Mammary epithelial cell (primary cell): ENCODE data around the gene ERG28.

Experiments
- EZH2 ChIP-seq: IDR thresholded peaks from 2 replicates; pipeline ENCODE4 v1.6.1; 2012; ENCODE audit warnings: low read length, inconsistent platforms, borderline replicate concordance
- TF ChIP-seq, protein P1 (sequence below), 2 donors: IDR thresholded peaks in 1 of 2; conservative IDR thresholded peaks in 1 of 2; 2 replicates each; pipeline ENCODE4 v1.5.1; 2011 to 2012; ENCODE audit warnings: inconsistent platforms in 2 of 2, low read length in 2 of 2, mild to moderate bottlenecking in 2 of 2, control low read depth in 1 of 2, low read depth in 1 of 2; ENCODE audit not compliant: insufficient read depth in 1 of 2; ENCODE audit errors: extremely low read depth in 1 of 2

DNA sequence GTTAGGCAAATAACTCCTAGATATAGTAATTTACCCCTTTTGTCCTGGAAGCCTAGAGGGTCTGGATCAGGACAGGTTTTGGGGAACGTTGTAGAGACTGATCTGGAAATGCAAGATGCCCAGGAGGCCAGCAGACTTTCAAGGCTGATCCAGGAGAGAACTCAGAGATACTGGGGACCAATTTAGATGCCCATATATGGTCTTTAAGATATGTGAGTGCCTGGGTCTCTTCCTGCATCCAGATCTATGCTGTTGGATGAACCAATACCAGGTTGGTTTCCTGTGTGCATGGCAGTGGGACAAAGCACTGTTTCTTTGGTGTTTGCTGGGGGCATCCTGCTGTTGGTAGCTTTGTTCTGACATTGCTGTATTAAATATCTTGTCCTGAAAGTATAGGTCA is 5.4 kb downstream of the ERG28 start:
- TF ChIP-seq, protein P1, sequence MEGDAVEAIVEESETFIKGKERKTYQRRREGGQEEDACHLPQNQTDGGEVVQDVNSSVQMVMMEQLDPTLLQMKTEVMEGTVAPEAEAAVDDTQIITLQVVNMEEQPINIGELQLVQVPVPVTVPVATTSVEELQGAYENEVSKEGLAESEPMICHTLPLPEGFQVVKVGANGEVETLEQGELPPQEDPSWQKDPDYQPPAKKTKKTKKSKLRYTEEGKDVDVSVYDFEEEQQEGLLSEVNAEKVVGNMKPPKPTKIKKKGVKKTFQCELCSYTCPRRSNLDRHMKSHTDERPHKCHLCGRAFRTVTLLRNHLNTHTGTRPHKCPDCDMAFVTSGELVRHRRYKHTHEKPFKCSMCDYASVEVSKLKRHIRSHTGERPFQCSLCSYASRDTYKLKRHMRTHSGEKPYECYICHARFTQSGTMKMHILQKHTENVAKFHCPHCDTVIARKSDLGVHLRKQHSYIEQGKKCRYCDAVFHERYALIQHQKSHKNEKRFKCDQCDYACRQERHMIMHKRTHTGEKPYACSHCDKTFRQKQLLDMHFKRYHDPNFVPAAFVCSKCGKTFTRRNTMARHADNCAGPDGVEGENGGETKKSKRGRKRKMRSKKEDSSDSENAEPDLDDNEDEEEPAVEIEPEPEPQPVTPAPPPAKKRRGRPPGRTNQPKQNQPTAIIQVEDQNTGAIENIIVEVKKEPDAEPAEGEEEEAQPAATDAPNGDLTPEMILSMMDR (conservative IDR thresholded peaks at IDR 0.05 in 1 of 2, IDR thresholded peaks at IDR 0.05 in 1 of 2; ENCODE audit: extremely low read depth in 1 of 2, insufficient read depth in 1 of 2, low read depth in 1 of 2, low read length in 2 of 2): no peak
- TF ChIP-seq EZH2: no peak
